ENCODE measurements around the gene HTR5A. TPM values are rescaled to one million over a fixed set of nuclear protein-coding genes. Genes with fewer than 3 reads are reported as not detected.

The HTR5A gene
- total and polyA plus RNA-seq, 2 of the 13 experiments (the other 11 are each of a cell fraction or from before 2014, with no cell fraction given), result not detected

GRCh38 chr7:155048006-155048405 lies 22.1 kb upstream of the HTR5A start (continued):
- no peak for TF ChIP-seq ZNF354B (CRISPR knock-in tag; IDR thresholded peaks at IDR 0.05)
- TF ChIP-seq ZSCAN9 (CRISPR knock-in tag; IDR thresholded peaks at IDR 0.05; ENCODE audit: borderline replicate concordance), result no peak
- no peak for TF ChIP-seq CTCF (CRISPR knock-in tag; IDR thresholded peaks at IDR 0.05)
- TF ChIP-seq HOXA9 (CRISPR knock-in tag; IDR thresholded peaks at IDR 0.05; ENCODE audit: borderline replicate concordance), result no peak
- TF ChIP-seq ZNF451 (CRISPR knock-in tag; IDR thresholded peaks at IDR 0.05), result no peak
- TF ChIP-seq SMARCC2 (IDR thresholded peaks at IDR 0.05), result no peak
- no peak for TF ChIP-seq MTF1 (CRISPR knock-in tag; IDR thresholded peaks at IDR 0.05)
- TF ChIP-seq ZNF296 (CRISPR knock-in tag; conservative IDR thresholded peaks at IDR 0.05), result no peak
- TF ChIP-seq ZNF691 (CRISPR knock-in tag; IDR thresholded peaks at IDR 0.05; ENCODE audit: borderline replicate concordance, low read depth), result no peak

- Histone ChIP-seq H3K27ac (ENCODE audit: extremely low read length, insufficient read depth, low read length) (no peak overlapping the region), H3K79me2 (ENCODE audit: insufficient read depth, low read length) (no peaks in the 10 kb centered on the region), H3K9ac (ENCODE audit: insufficient read depth, low read depth, low read length) (no peak overlapping the region), H3K4me3 (replicated peaks in 1 of 3; ENCODE audit: insufficient read depth in 1 of 3, low read depth in 2 of 3, low read length in 3 of 3) (no peak overlapping the region), H3K9me3 (ENCODE audit: low read length) (no peaks in the 10 kb centered on the region), H2AFZ (ENCODE audit: low read length) (no peak overlapping the region), H4K20me1 (ENCODE audit: insufficient read depth, low read length) (no peaks in the 10 kb centered on the region), H3K36me3 (replicated peaks in 1 of 2; ENCODE audit: control insufficient read depth in 1 of 2, insufficient read depth in 2 of 2, low read length in 2 of 2) (no peaks in the 10 kb centered on the region), H3K27me3 (ENCODE audit: control insufficient read depth in 1 of 2, insufficient read depth in 2 of 2, low read length in 2 of 2) (peaks cover 0 to 12% of the 10 kb centered on the region in 2 experiments; a peak in 1 of 5 replicates), H3K4me1 (ENCODE audit: insufficient read depth, low read length) (no peaks in the 10 kb centered on the region), H3K4me2 (ENCODE audit: low read depth, low read length) (no peak overlapping the region)
- no peak for FAIRE-seq
- CTCF ChIA-PET (ENCODE audit: low intra/inter-chr PET ratio, low total read pairs), result no interaction called here
- no peak for DNase-seq (ENCODE audit: low spot score)
- ATAC-seq, result no peak
- WGBS (ENCODE audit: low lambda C conversion rate), result 6% methylated on average over 4 of the region's 4 CpGs
- POLR2A ChIA-PET, result no interaction called here
- intact Hi-C loops (cut with micrococcal nuclease; ENCODE audit: unreplicated experiment) (no loop called here), in situ Hi-C loops (cut with HindIII; ENCODE audit: extremely low pct_ligation_motif_present, low pct_unique_long_range_greater_than_20kb) (no loop called here)
- no TSS peak for BruUV-seq (replicated peaks)
- TF ChIP-seq PRPF4 (IDR thresholded peaks at IDR 0.05; ENCODE audit: low read depth, low read length, poor library complexity, severe bottlenecking) (no peak), ZNF3 (CRISPR knock-in tag; IDR thresholded peaks at IDR 0.05) (no peak), ZNF615 (CRISPR knock-in tag; IDR thresholded peaks at IDR 0.05; ENCODE audit: borderline replicate concordance) (no peak), SP2 (CRISPR knock-in tag; IDR thresholded peaks at IDR 0.05) (no peak), ZNF562 (CRISPR knock-in tag; IDR thresholded peaks at IDR 0.05; ENCODE audit: borderline replicate concordance) (no peak), ZNF331 (CRISPR knock-in tag; IDR thresholded peaks at IDR 0.05) (no peak), SATB2 (CRISPR knock-in tag; IDR thresholded peaks at IDR 0.05) (no peak), RARA (CRISPR knock-in tag; IDR thresholded peaks at IDR 0.05) (no peak), ZNF138 (CRISPR knock-in tag; IDR thresholded peaks at IDR 0.05; ENCODE audit: low read depth) (no peak), CENPX (CRISPR knock-in tag; IDR thresholded peaks at IDR 0.05) (no peak), ZNF232 (CRISPR knock-in tag; IDR thresholded peaks at IDR 0.05; ENCODE audit: borderline replicate concordance) (no peak), PATZ1 (CRISPR knock-in tag; IDR thresholded peaks at IDR 0.05) (no peak), NFE2L2 (IDR thresholded peaks at IDR 0.05; ENCODE audit: low read length) (no peak), SALL1 (CRISPR knock-in tag; IDR thresholded peaks at IDR 0.05) (no peak), ZSCAN31 (CRISPR knock-in tag; IDR thresholded peaks at IDR 0.05; ENCODE audit: low read depth) (no peak)
These were observed 18.8 kb upstream of the HTR5A start for GRCh38 chr7:155051355-155051754.
